OCI-LY7 (cell line): ENCODE measurements around the gene TBX4. TPM values are rescaled to one million over a fixed set of nuclear protein-coding genes. Genes with fewer than 3 reads are reported as not detected.

Source experiments
- BruUV-seq: library from RNA; stranded (reverse); fragments of 400-500 nt; replicated peaks from 2 replicates; lab custom pipeline; 2021; lab: Mats Ljungman, UMichigan
- CTCF ChIA-PET: fragments of 300-600 bp; sonication (Branson Sonifier 250); formaldehyde crosslinking; loops from one replicate; lab custom pipeline; 2022; ENCODE audit warnings: antibody characterized with exemption; ENCODE audit not compliant: unreplicated experiment; lab: Charles Lee
- POLR2A ChIA-PET: fragments of 300-600 bp; sonication (Branson Sonifier 250); formaldehyde crosslinking; loops from one replicate; lab custom pipeline; 2022; ENCODE audit warnings: antibody characterized with exemption; lab: Charles Lee
- DNase-seq: peaks from one replicate; pipeline ENCODE4 v3.0.0-alpha.2; 2015; ENCODE audit warnings: low spot score
- H2AFZ ChIP-seq: fragments of 200-600 bp; sonication (generic), shearing (Covaris generic); 2 replicates; pipeline ENCODE4 v1.6.1; 2014; ENCODE audit warnings: mild to moderate bottlenecking, antibody characterized with exemption, low read length, moderate library complexity
- H3K27ac ChIP-seq: fragments of 200-600 bp; sonication (generic); 2 replicates; pipeline ENCODE4 v1.5.1; 2014; ENCODE audit warnings: mixed run types, low read depth, mild to moderate bottlenecking, moderate library complexity, low read length, inconsistent platforms; ENCODE audit not compliant: poor library complexity, severe bottlenecking
- H3K36me3 ChIP-seq: fragments of 200-600 bp; sonication (generic); 2 replicates; pipeline ENCODE4 v1.6.1; 2014; ENCODE audit warnings: mild to moderate bottlenecking, antibody characterized with exemption, low read length, moderate library complexity, mixed read lengths; ENCODE audit not compliant: insufficient read depth
- H3K4me1 ChIP-seq: fragments of 200-600 bp; sonication (generic); 2 replicates; pipeline ENCODE4 v1.5.1; 2014; ENCODE audit warnings: mild to moderate bottlenecking, low read length; ENCODE audit not compliant: insufficient read depth, poor library complexity, severe bottlenecking
- H3K4me2 ChIP-seq: fragments of 200-600 bp; sonication (generic); 2 replicates; pipeline ENCODE4 v1.6.1; 2014; ENCODE audit warnings: mild to moderate bottlenecking, low read length
- H3K4me3 ChIP-seq: fragments of 200-600 bp; sonication (generic); 2 replicates; pipeline ENCODE4 v1.5.1; 2014; ENCODE audit warnings: mild to moderate bottlenecking, low read depth, low read length; ENCODE audit not compliant: poor library complexity, severe bottlenecking
- H3K79me2 ChIP-seq: fragments of 200-600 bp; sonication (generic); 2 replicates; pipeline ENCODE4 v1.6.1; 2016; ENCODE audit warnings: low read depth, mild to moderate bottlenecking, low read length, moderate library complexity, mixed read lengths; ENCODE audit not compliant: insufficient read depth
- H3K9me2 ChIP-seq: fragments of 200-600 bp; sonication (generic); 2 replicates; pipeline ENCODE4 v1.6.1; 2016; ENCODE audit warnings: mild to moderate bottlenecking, low read length, mixed read lengths; ENCODE audit not compliant: insufficient read depth
- H3K9me3 ChIP-seq: fragments of 200-600 bp; sonication (generic); 2 replicates; pipeline ENCODE4 v1.6.1; 2014; ENCODE audit warnings: mild to moderate bottlenecking, mixed run types, low read length, mixed read lengths
- H4K20me1 ChIP-seq: fragments of 200-600 bp; sonication (generic); 2 replicates; pipeline ENCODE4 v1.6.1; 2014; ENCODE audit warnings: mild to moderate bottlenecking, antibody characterized with exemption, low read length, moderate library complexity, mixed read lengths; ENCODE audit not compliant: insufficient read depth
- CTCF ChIP-seq: fragments of 200-600 bp; sonication (generic); conservative IDR thresholded peaks from 2 replicates; pipeline ENCODE4 v1.5.1; 2014; ENCODE audit warnings: mild to moderate bottlenecking, antibody characterized with exemption, low read length, moderate library complexity, mixed read lengths
- EZH2phosphoT487 ChIP-seq: fragments of 200-600 bp; sonication (generic); IDR thresholded peaks from 2 replicates; pipeline ENCODE4 v1.6.1; 2018; ENCODE audit warnings: low read depth, borderline replicate concordance, mild to moderate bottlenecking, mixed run types, antibody characterized with exemption, low read length, moderate library complexity, mixed read lengths
- intact Hi-C: fragments of 100-400 bp; cut with micrococcal nuclease; formaldehyde crosslinking; loops from one replicate; pipeline ENCODE4 v1.10.0; 2022; ENCODE audit not compliant: unreplicated experiment
- total RNA-seq, 2 experiments: library from RNA; depleted of rRNA in 1 of 2; stranded (reverse); fragments of >200 nt in 1 of 2; shearing (Covaris generic) in 1 of 2; gene quantifications; 2 replicates each; pipeline ENCODE4 v1.2.3, GENCODE V29; 2014 to 2022

Gene TBX4
- total RNA-seq, 2 experiments from 2014 or later = not detected

- Histone ChIP-seq H4K20me1 (no peaks in the 10 kb centered on the region), H3K4me2 (peak overlapping the region; percentile 73), H3K9me2 (no peaks in the 10 kb centered on the region), H3K4me1 (peaks cover 16% of the 10 kb centered on the region), H3K27ac (no peak overlapping the region), H2AFZ (peak overlapping the region; percentile 82), H3K36me3 (no peaks in the 10 kb centered on the region), H3K9me3 (no peaks in the 10 kb centered on the region), H3K79me2 (no peaks in the 10 kb centered on the region), H3K4me3 (peak overlapping the region; percentile 62)
- CTCF ChIA-PET = interaction anchor here (0.7 kb wide), 1 partner anchor 165 kb away, joined by 3 read pairs; no protein-coding TSS in a partner anchor
- peak; percentile 27 for DNase-seq
- TF ChIP-seq CTCF (no peak), EZH2phosphoT487 (no peak)
- POLR2A ChIA-PET = no interaction called here
- no TSS peak for BruUV-seq
- intact Hi-C loops = loop anchor here (1.0 to 5.0 kb wide), 3 partner anchors 164 to 698 kb away; partner anchors contain the start of gene MED13
Measured at GRCh38 chr17:61411261-61412142, 40.7 kb upstream of the TBX4 start.

GRCh38 chr17:61412143-61412859 is 39.9 kb upstream of the TBX4 start:
- Histone ChIP-seq H3K9me3 (no peaks in the 10 kb centered on the region), H3K4me1 (peaks cover 16% of the 10 kb centered on the region), H2AFZ (peak overlapping the region; percentile 82), H3K4me3 (peak overlapping the region; percentile 62), H3K27ac (no peak overlapping the region), H4K20me1 (no peaks in the 10 kb centered on the region), H3K9me2 (no peaks in the 10 kb centered on the region), H3K36me3 (no peaks in the 10 kb centered on the region), H3K4me2 (peak overlapping the region; percentile 73), H3K79me2 (no peaks in the 10 kb centered on the region)
- intact Hi-C loops = loop anchor here (1.0 to 5.0 kb wide), 3 partner anchors 163 to 697 kb away; partner anchors contain the start of gene MED13
- ChIA-PET POLR2A (no interaction called here), CTCF (interaction anchor here (0.7 kb wide), 1 partner anchor 164 kb away, joined by 3 read pairs; no protein-coding TSS in a partner anchor)
- TF ChIP-seq EZH2phosphoT487 = no peak
- TF ChIP-seq CTCF = peak; percentile 92
- no TSS peak for BruUV-seq
- peak; percentile 74 for DNase-seq
